CD4-positive, alpha-beta T cell treated with Interleukin-6 at 100 ng/mL for 8 hours (primary cell): Measurements from ENCODE around the gene TNS1.

ENCODE experiments used
- DNase-seq: peaks from one replicate; pipeline ENCODE4 v3.0.0-alpha.2; 2020; ENCODE audit warnings: mixed read lengths, low spot score

The TNS1 gene

GRCh38 chr2:217929757-217930707, 72.8 kb downstream of the TNS1 start:
- no peak for DNase-seq

GRCh38 chr2:217929272-217929671, 73.5 kb downstream of the TNS1 start:
- DNase-seq, result no peak

DNA sequence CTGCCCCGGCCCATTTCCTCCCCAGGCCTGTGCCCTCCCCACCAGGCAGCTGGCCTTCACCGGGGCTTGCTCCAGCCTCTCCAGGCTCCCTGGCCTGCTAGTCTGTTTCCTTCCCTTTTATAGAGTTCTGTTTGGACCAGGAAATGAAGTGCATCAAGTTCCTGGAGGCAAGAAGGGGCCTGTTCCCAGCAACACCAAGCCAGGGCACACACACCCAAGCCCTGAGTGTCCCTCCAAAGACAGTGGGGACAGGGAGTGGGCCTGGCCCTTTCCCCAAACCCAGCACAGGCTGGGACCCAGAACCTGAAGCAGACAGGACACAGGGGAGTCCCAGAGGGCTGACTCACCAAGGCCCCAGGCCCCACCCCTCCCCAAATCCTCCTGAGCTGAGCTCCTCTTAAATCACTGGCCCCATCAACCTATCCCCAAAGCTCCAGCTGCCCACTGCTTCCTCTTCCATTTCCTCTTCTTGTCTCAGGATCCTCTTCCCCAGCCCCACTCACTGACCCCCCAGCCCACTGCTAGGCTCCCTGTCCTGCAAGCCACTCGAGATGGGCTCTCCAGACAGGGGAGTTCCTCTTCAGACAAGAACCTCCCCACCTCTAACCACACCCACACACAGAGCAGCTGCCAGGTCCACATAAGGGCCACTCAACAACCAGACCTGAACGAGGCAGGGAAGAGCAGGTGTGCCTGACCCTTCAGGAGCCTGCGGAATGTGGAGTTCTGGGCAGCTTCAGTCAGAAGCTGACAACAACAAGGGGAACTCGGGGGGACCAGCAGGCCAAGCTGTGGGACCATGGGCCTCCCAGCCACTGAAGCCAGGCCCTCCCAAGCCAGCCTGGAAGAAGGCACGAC, 74.2 kb downstream of the TNS1 start:
- DNase-seq, result no peak

DNA sequence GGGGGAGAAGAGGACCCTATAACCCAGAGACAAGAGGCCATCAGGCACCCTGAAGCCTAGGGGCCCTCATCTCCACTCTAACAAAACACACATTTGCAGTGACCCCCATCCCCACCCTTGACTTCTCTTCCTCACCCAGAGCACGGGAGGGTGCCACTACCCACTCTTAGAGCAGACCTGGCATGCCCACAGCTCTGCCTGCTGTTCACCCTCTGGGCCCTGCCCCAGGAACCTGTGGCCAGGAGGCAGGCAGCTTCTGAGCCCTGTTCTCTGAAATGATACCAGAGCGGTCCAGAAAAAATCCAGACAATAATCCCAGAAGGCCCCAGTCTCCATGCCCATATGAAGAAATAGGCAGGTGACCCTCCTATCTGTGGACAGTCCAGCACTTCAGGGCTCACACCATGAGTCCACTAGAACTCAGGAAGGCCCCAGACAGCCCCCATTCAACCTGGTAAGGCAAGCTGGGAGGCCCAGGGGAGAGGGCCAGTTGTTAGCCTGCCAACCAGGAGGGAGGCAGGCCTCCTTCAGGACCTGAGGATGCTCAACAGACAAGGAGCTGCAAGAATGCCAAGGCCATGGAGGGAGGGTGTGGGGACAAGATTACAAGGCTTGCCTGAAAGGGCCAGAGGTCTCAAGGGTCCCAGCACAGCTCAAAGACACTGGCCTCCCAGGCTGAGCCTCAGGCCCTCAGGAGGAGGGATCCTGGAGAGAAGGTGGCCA, 75.0 kb downstream of the TNS1 start:
- DNase-seq, result no peak

GRCh38 chr2:217926801-217927200, 76.0 kb downstream of the TNS1 start:
- DNase-seq, result no peak

GRCh38 chr2:217924346-217924901, 78.4 kb downstream of the TNS1 start:
- no peak for DNase-seq

DNA sequence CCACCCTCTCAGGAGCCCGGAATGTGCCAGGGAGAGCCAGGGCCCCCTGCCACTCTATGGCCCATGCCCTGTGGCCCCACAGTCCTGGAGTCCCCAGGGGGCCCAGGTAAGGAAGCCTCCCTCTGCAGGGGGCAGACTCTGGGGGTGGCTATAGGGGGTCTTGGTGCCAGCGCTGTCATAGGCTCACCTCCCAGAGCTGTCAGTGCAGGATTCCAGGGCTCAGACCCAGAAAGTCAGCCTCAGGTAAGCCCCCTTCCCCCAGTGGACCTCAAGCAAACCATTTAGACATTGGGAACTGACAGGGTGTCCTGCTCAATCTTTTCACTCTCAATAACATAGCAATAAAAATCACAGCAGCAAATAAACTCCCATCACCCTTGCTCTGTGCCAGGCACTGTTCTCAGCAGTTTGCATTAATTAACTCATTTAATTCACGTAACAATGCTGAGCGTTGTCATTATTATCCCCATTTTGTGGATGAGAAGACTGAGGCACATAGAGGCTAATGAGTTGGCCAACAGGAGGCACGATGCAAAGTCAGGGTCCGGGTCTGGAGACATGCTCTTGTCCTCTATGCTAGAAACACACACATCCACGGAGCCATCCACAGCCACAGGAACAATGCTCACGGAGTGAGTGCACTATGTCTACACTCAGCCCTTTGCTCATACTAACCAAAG, 79.6 kb downstream of the TNS1 start:
- no peak for DNase-seq

DNA sequence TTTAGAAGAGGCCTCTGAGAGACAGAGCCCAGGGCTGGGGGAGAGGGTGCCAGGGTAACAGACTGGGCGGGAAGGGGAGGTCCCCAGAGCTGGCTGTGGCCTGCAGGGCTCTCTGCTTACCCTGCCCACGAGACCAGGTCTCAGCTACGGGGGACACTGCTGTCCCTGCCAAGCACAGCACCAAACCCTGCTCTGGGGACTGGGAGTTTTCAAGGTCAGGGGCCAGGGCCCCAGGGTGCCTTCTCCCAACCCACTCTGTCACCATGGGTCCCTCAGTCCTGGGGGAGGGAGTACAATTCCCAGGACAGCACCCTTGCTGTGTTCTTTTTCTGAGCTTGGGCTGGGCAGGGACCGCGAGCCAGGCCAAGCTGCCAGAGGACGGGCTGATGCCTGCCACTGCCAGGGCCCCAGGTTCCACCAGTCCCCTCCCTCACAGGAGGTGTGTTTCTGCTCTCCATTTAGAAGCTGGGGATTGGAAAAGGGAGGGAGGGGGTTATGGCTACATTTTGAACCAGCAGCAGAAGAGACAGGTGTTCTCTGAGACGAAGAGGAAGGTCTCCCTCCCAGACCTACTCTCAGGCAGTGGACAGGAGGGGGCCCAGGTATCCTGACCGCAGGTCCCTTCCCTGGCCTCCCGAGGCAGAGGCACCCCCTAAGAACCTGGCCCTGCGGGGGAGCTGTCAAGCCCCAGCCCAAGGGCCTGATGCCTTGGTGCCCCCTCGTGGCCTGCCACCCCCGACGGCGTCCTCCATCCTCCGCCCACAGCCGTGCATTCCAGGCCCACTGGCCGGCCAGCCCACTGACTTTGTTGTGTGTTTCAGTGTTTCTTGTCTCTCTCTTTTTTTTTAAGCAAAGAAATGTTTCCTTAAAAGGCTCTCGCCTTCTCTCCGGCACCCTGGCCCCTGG, 80.4 kb downstream of the TNS1 start:
- DNase-seq, result no peak

DNA sequence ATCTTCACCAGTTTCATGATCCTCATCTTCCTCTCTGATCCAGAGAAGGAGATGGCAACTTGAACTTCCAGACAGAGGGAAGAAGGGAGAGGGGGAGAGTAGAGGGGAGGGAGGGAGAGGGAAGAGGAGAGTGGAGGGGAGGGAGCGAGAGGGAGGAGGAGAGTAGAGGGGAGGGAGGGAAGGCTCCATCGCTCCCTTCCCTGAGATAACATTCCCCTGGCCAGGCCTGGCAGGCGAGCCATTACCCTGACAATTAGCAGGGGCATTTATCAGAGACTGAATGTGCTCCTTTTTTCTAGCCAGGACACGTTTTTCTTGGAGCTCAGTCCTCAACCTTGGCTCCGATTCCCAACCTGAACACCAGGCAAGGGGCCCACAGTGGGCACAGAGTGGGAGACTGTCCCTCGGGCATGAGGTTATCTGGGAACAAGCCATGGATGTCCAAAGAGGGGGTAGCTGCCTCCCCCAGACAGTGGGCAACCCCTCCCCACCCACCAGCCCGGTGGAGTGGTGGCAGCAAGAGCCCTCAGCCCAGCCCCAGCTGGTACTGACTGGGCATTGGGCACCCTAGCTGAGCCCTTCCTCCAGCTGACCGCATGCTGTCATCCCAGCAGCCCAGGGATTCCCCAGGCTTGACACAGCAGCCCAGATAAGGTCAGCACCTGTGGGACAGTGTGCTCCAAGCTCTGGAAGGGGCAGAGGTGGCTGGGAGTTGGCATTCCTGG, 81.8 kb downstream of the TNS1 start:
- no peak for DNase-seq

DNA sequence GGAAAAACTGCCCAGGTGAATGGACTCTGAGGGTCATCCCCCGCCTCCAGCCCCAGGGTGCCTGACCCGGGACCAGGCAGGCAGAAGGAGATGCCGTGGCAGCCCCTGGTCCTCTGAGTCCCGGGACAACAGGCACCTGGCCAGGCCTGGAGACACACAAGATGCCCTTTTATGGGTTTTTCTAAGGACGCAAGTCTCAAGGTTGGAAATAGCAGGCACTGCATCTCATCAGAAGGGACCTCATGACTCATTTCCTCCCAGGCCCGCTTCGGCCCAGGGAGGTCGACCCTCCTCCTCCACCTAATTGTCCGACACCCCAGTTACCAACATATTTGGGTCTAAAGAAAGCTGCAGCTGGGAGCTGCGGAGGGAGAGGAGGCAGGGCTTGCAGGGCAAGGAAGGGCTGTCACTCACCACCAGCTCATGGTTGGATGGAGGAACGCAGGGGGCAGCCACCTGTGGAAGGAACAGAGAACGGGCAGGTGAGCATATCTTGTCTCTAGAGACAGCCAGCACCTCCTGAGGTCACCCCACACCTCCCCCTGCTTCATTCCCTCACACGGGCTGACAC, 82.9 kb downstream of the TNS1 start:
- DNase-seq, result no peak

GRCh38 chr2:217919204-217919603, 83.6 kb downstream of the TNS1 start:
- DNase-seq, result no peak

GRCh38 chr2:217918308-217919024, 84.3 kb downstream of the TNS1 start:
- no peak for DNase-seq

- no peak for DNase-seq
These were observed 86.1 kb downstream of the TNS1 start for GRCh38 chr2:217916504-217917254.

DNA sequence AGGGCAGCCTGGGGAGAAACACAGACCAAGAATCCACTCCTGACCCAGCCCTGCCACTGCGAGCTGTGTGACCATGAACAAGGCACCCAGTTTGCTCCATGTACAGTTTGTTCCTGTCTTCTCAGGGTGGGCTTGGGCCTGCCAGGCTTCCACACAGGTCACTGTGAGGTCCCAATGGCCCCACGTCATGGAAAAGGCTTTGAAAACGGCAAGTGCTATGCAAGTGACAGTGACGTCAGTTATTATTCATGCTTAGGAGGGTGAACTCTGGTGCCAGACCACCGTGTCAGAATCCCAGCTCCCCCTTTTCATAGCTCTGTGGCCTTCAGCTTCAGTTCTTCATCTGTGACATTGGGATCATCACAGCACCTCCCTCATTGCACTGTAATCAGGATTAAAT, 87.1 kb downstream of the TNS1 start:
- no peak for DNase-seq

DNA sequence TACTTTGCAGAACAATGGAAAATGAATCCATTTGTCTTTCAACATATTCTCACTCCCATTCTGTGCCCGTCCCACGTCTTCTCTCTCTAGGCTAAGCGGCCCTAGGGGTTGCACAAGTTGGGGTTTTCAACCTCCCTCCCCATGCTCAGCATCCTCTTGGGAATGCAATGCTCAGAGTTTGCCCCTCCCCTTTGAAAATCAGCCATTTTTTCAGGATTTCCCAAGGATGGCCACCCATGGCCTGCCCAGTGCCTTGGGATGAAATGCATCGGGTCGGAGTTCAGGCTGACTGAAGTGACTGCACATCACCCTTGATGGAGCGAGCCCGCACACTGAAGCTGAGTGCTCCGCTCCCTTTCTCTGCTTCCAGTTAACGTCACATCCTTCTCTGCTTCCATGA, 87.9 kb downstream of the TNS1 start:
- no peak for DNase-seq

DNA sequence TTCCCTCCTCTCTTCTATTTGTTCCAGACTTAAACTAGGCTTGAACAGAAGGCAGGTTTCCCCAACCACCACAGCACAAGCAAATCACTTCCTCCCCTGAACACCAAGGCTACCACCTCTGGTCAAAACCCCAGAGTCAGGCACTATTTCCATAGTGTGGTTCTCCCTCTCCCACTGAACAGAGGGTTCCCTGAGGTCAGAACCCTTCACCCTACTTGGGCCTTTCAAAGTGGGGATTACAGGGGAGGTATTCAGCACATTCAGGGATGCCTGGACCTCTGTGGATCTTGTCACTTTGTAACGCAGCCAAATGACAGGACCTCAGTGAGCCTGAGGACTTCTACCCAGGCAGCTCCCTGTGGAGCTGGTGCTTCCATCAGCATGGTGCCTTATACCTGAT, 88.7 kb downstream of the TNS1 start:
- DNase-seq, result no peak

DNA sequence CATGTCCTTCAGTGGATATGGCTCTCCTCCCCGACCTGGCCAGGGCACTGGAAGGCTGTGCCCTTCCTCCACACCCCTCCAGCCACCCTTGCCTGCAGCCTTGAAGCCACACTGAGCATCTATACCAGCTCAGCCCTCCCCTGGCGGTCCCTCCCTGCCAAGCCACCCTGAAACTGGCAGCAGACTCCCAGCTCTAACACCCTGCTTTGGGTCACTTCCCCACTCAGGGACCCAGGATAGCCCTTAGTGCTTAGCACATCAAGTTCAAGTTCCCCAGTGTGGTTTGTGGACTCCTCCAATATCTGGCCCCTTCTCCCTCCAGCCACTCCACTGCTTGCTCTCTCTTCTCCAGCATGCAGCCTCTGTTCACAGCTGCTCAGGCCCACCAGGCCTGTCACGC, 89.4 kb downstream of the TNS1 start:
- no peak for DNase-seq
